GM18498 (cell line): ENCODE data around the gene SUCLG2.
"Not testable (repeated sequence)": the region's sequence is repeated elsewhere in the genome, so short reads cannot be mapped to it uniquely, and the experiment has no call there.

Experiments
- ATAC-seq: cut with Tn5 transposase; IDR thresholded peaks from one replicate; pipeline ENCODE4 v1.9.1; 2021; ENCODE audit warnings: mild to moderate bottlenecking, moderate library complexity; ENCODE audit not compliant: unreplicated experiment

The SUCLG2 gene

DNA sequence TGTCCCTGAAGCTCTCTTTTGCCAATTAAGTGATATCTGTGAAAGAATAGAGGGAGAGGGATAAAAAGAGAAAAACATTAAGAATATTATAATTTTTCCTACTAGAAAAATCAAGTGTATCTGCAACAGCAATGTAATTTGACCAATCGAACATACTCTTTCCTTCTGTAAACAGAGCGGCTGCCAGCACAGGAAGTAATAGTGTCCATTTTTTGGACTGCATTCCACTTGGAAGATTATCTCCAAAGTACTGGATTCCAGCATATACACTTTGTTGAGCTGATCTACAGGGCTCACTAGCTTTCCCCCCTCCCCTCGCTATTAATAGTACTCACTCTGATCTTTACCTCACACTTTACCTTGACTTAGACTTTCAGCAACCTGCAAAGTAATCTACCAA, 90.4 kb downstream of the SUCLG2 start:
- no peak for ATAC-seq

DNA sequence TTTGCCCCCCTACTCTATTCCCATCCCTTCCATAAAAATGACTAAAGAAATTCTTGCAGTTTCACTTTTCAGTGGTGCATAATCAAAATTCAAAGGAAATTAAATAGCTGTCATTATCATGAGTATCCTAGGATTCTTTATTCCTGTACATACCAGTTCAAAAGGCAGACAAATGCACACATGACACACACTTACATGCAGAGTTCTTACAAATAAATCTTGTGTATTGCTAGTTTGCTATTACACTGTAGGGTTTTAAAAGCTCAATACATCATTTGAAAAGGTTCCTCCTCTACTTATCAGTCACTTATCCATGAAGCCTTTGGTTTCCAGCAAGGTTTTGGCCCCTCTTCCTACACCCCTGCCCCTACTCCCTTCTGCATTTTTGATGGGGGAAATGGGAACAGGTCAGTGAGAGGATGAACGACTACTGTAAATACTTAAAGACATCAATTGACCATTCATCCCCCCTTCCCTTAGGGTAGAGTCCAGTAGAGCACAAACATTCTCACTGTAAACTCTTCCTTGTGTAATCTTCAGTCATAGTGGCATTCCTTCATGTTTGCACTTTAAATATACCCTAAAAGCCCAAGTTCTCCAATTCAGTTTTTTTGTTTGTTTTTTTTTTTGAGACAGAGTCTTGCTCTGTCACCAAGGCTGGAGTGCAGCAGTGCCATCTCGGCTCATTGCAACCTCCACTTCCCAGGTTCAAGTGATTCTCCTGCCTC, 92.6 kb downstream of the SUCLG2 start:
- no peak for ATAC-seq

DNA sequence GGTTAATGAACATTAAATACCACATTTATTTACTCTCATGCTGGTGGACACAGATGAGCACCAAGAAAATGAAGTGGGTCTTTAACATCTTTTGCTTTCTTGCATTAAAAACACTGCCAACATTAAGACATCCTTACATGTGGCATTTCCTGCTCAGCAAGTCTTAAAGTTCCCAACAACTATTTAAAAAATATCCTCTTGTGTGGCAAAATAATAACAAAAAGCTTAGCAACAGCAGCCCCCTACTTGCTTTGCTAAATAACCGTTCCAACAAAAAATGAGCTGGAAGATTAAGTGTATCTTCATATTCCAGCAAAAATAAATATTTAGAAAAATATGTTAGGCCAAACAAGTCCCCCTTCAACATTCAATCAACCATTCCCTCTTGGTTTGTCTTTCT, 93.1 kb downstream of the SUCLG2 start:
- ATAC-seq, result no peak

DNA sequence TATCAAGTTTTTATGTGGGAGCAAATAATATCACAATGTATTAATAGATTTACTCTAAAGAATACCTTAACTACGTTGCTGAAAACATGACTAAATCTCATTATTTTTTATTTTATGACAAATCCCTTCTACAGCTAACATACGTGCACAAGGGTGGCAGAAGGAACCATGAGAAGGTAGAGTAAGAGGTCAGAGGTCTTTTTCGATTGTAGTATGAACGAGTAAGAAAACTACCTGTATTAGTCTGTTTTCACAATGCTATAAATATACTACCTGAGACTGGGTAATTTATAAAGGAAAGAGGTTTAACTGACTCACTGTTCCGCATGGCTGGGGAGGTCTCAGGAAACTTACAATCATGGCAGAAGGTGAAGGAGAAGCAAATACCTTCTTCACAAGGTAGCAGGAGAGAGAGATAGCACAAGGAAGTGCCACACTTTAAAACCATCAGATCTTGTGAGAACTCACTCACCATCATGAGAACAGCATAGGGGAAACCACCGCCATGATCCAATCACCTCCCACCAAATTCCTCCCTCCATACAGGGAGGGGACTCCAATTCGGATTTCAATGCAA, 95.3 kb downstream of the SUCLG2 start:
- no peak for ATAC-seq

DNA sequence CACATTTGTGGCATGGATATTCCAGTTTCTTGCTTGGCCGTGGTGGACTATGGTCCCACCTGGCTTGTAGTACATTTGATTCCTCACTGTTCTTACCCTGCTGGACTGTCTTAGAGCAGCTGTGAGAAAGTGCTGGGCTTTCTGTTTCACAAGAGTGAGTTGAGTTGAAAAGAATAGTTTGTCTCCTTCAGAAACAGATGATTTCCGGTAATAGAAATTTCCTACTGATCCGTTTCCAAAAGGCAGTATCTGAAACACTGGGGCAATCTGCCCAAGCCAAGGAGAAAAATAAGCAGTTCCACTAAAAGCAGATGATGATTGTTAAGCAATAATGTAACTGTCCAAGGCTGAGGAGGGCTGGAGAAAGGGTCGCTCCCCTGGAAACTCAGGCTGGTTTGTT, 96.0 kb downstream of the SUCLG2 start:
- no peak for ATAC-seq

DNA sequence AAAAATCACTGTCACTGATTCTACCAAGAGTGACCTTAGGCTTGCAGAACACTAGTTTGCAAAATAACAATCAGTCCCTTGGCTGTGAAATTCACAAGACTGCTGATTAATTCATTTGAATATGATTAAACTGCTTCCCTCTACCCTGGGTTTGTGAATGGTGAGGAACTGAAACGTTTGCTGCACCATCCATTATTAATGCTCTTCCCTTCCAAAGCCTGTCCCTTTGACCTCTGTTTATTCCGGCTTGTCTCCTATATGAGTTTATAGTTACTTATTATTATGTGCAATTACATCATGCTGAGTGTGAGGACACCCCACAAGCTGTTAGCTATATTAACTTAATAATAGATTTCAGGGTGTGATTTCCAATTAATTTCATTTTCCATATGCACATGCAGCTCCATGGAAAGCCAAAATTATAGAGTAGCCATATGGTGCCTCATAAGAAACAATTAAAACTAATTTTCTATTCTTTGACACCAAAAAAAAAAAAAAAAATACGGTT, 96.5 kb downstream of the SUCLG2 start:
- no peak for ATAC-seq

DNA sequence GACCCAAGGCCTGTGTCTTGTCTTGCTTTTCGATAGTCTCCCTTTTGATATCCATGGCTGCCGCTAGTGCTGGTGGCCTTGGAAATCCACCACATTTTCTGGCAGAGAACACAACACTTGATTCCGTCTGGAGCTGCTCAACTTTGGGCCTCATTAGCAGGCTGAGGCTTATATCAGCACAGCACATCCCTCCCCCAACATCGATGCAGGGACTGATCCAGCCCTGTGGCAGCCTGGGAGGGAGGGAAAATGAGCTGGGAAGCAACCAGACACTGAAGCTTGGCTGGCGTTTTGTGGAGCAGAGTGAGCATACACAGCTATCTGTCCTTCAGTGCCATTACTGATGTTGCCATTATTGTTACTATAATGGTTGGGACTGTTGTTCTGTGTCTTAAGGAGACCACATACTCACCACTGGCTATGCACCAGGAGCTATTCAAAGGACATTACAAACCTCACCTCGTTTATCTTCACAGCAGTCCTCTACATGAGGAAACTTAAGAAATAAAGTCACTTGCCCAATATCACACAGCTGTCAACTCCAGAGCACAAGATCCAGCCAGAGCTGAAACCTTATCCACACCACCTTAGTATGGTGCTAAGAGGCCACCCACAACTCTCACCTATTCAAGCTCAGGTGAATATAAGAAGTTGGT, 102.9 kb downstream of the SUCLG2 start:
- ATAC-seq, result no peak

DNA sequence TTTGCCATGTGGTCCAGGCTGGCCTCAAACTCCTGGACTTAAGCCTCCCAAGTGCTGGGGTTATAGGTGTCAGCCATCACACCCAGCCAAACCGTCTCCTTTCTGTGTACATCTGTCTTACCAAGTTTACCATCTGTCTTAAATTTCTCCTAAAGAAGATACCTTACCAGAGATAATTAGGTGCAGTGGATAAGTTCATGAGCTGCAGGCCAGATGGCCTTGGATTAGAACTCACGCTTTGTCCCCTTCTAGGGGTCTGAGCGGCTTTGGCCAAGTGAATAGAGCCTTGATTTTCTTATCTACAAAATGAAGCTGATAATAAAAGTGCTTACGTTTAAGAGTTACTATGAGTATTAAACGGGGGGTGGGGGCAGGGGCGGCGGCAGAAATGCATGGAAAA, 103.9 kb downstream of the SUCLG2 start:
- no peak for ATAC-seq

DNA sequence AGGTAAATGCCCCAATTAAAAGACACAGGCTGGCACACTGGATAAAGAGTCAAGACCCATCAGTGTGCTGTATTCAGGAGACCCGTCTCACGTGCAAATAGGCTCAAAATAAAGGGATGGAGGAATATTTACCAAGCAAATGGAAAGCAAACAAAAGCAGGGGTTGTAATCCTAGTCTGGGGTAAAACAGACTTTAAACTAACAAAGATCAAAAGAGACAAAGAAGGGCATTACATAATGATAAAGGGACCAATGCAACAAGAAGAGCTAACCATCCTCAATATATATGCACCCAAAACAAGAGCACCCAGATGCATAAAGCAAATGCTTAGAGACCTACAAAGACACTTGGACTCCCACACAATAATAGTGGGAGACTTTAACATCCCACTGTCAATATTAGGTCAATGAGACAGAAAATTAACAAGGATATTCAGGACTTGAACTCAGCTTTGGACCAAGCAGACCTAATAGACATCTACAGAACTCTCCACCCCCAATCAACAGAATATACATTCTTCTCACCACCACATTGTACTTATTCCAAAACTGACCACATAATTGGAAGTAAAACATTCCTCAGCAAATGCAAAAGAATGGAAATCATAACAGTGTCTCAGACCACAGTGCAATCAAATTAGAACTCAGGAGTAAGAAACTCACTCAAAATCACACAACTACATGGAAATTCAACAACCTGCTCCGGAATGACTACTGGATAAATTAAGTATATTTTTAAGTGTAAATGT, 111.7 kb downstream of the SUCLG2 start:
- not testable (repeated sequence) for ATAC-seq

DNA sequence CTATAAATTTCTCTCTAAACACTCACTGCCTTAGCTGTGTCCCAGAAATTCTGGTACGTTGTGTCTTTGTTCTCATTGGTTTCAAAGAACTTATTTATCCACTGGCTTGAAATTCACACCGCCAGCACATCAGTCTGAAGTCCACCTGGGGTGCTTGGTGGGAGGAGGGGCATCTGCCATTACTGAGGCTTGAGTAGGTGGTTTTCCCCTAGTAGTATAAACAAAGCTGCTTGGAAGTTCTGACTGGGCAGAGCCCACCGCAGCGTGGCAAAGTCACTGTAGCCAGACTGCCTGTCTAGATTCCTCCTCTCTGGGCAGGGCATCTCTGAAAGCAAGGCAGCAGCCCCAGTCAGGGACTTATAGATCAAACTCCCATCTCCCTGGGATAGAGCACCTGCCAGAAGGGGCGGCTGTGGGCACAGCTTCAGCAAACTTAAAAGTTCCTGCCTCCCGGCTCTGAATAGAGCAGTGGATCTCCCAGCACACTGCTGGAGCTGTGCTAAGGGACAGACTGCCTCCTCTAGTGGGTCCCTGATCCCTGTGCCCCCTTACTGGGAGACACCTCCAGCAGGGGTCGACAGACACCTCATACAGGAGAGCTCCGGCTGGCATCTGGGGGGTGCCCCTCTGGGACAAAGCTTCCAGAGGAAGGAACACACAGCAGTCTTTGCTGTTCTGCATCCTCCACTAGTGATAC, 114.1 kb downstream of the SUCLG2 start:
- no peak for ATAC-seq

DNA sequence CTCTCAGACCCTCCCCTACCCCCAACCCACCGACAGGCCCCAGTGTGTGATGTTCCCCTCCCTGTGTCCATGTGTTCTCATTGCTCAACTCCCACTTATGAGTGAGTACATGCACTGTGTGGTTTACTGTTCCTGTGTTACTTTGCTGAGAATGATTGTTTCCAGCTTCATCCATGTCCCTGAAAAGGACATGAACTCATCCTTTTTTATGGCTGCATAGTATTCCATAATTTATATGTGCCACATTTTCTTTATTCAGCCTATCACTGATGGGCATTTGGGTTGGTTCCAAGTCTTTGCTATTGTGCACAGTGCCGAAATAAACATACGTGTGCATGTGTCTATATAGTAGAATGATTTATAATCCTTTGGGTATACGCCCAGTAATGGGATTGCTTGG, 117.2 kb downstream of the SUCLG2 start:
- not testable (repeated sequence) for ATAC-seq

DNA sequence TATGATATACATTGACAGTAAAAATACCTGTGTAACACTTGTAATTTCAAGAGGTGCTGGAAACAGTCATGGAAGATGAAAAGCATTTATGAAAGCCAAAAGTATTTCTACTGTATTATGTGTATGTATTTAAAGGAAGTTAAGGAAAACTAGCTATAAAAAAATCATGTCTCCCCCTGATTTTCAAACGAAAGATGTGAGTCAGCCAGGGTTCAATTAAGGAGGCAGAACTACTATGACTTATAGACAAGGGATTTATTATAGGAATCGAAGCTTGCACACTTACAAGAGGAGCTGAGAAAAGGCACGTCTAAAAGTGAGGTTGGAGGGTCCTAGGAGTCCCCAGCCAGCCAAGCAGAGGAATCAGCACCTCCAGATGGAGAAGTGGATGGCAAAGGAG, 119.4 kb downstream of the SUCLG2 start:
- no peak for ATAC-seq

DNA sequence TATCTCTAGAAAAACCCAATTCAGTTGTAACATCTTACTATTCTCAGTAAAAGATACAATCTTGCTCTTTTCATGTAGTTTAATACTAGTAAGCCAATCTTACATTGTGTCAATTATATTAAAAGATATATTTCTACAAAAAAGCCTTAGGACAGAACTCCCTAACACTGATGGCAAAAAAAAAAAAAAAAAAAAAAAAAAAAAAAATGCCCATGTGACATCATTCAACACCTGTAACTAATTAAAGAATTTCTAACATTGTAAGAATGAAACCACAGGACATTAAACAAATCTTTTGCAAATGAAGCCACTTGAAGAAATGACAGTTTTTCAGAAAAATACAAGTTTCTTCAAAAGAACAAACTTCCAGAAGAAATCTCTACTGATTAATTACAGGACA, 119.8 kb downstream of the SUCLG2 start:
- ATAC-seq, result no peak

DNA sequence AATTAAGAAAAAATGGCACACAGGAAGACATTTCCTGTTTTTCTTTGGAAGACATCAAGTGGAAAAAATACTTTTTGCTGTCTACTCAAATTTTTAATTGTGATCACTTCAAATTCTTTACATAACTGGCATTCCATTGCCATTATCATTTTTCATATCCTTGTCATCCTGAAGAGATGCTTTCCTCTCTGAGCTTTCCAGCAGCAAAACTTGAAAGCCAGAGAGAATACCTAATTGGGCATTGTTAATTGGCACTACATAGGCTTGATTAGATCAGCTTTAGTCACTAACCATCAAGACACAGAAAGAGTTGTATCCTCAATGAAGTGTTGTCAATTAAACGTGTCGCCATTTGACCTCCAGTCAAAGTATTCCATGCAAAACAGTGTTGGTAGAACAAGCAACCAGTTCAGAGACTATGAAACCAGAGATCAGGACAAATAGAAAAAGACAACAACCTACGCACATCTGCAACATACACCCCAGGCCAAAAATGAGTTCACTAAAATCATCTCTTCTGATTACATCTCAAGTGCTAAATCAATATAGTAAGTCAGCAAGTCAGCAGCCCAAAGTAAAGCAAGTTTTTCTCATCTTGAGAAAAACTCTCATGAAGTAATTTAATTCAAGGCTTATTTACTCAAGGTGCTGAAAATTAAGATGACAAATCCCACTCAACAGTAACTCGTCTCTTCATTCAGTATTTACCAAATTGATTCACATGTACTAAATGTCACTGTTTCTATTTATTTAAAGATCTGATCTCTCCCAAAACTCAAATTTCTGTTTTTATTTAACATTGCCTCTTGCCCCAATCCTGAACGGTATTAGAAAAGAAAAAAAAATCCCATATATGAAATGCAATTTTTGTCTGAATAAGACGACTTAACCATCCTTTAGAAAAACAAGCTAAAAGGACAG, 123.0 kb downstream of the SUCLG2 start:
- no peak for ATAC-seq

DNA sequence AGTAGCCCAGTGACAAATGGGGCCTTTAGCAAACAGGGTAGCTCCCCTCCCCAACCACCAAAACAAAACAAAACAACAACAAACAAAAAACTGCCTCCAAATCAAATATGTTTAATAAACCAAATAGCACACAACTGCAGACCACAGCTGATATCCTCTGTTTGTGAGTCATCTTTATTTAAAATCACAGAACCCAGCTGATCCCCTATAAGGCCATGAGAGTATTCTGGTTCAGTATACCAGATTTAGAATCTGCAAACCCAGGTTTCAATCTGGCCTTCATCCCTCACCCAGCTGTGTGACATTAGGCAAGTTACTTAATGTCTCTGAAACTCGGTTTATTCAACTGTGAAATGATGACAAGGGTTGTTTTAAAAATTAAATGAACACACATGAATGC, 124.5 kb downstream of the SUCLG2 start:
- ATAC-seq, result no peak

DNA sequence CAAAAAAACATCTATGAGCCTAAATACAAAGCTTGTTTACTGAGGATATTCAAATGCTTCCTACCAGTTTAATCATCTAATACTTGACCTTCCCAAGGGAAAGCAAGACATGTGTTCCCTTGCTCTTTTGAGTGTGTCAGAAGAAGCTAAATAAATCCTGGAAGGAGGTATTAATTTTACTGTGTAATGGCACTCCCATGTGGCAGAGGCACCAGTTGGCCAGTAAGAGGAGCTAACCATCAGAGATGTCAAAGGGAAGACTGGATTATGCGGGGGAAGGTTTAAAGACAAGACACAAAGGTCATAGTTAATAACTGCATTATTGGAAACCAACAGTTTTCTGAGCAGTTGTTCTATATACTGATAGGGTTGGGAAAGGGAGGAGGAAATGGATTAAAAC, 125.1 kb downstream of the SUCLG2 start:
- ATAC-seq, result no peak

DNA sequence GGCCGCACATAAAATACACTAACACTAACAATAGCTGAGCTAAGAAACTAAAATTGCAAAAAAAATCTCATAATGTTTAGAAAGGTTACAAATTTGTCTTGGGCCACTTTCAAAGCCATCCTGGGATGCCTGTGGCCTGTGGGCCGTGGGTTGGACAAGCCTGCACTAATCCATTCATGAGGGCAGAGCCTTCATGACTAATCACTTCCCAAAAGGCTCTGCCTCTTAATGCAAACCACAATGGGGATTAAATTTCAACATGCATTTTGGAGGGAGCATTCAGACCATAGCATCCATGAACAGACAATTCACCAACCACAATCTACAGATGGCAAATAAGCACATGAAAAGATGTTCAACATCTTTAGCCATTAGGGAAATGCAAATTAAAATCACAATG, 128.2 kb downstream of the SUCLG2 start:
- no peak for ATAC-seq

DNA sequence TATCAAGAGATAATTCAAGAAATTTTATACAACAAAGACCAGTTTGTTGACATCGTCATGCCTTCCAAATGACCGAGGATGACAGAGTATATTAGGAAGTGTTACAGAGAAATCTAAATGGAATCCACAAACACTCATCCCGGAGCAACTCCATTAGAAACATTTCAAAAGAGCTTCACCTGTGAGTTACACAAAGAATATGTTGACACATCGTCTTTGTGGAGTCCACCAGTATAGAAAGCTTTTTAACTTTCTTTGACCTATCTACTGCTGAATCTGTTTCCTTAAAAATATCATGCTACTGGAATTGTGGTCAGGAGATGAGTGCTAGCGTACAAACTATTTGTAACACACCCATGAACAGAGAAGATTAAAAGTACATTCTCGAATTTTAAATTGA, 130.4 kb downstream of the SUCLG2 start:
- no peak for ATAC-seq

DNA sequence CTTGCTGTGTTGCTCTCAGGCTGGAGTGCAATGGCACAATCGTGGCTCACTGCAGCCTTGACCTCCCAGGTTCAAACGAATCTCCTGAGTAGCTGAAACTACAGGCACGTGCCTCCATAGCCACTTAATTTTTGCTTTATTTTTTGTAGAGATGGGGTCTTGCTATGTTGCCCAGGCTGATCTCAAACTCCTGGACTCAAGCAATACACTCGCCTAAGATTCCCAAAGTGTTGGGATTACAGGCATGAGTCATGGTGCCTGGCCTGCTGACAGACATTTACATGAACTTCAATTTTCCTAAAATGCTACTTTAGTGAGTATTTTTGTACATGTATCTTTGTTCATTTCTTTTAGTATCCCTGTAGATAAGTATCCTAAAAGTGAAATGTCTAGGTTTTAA, 132.3 kb downstream of the SUCLG2 start:
- no peak for ATAC-seq
